HepG2 (cell line): ENCODE data around the gene LYST. TPM values are rescaled to one million over a fixed set of nuclear protein-coding genes. Genes with fewer than 3 reads are reported as not detected.

Experiments used
- ATAC-seq: fragments of 200-7000 bp; cut with Tn5 transposase; 3 replicates; pipeline ENCODE4 v1.9.1; 2020; ENCODE audit warnings: mild to moderate bottlenecking, moderate library complexity
- BruUV-seq: library from RNA; stranded (reverse); fragments of 400-500 nt; replicated peaks from 2 replicates; lab custom pipeline; 2021; lab: Mats Ljungman, UMichigan
- CTCF ChIA-PET: fragments of 300-600 bp; formaldehyde crosslinking; extraction: SDS; loops from one replicate; lab custom pipeline; 2021; ENCODE audit warnings: low total read pairs, inconsistent platforms, low intra/inter-chr PET ratio; lab: Yijun Ruan, JAX
- POLR2A ChIA-PET: fragments of 350-600 bp; sonication (Branson Sonifier 250); formaldehyde crosslinking; loops from one replicate; lab custom pipeline; 2020; ENCODE audit warnings: antibody characterized with exemption, inconsistent platforms; lab: Yijun Ruan, JAX
- DNase-seq: peaks from one replicate; pipeline ENCODE4 v3.0.0-alpha.2; 2015; ENCODE audit warnings: low spot score
- FAIRE-seq: peaks from 3 replicates; lab custom pipeline; 2011; peaks lifted over from hg19 to GRCh38; lab: Jason Lieb, UNC
- H2AFZ ChIP-seq: one replicate; pipeline ENCODE4 v1.6.1; 2011; ENCODE audit warnings: low read length, inconsistent platforms
- H3K27ac ChIP-seq: fragments of 300-600 bp; 3 replicates; pipeline ENCODE4 v1.8.0; 2011; ENCODE audit warnings: mixed run types, mild to moderate bottlenecking, mixed read lengths, low read length, inconsistent platforms; ENCODE audit not compliant: insufficient read depth; ENCODE audit errors: extremely low read length
- H3K27me3 ChIP-seq, 2 experiments: fragments of 200-600 bp in 1 of 2; 2 replicates in 1 of 2; 3 replicates in 1 of 2; pipeline versions ENCODE4 v1.6.0 to v1.8.0; 2011; ENCODE audit warnings: low read length in 2 of 2, mild to moderate bottlenecking in 2 of 2, moderate library complexity in 2 of 2, inconsistent platforms in 1 of 2; ENCODE audit not compliant: insufficient read depth in 2 of 2, control insufficient read depth in 1 of 2
- H3K36me3 ChIP-seq, 2 experiments: fragments of 200-600 bp in 1 of 2; replicated peaks in 1 of 2; 2 replicates in 1 of 2; 3 replicates in 1 of 2; pipeline versions ENCODE4 v1.5.1 to v1.8.0; 2011; ENCODE audit warnings: low read length in 2 of 2, inconsistent platforms in 1 of 2; ENCODE audit not compliant: insufficient read depth in 2 of 2, control insufficient read depth in 1 of 2
- H3K4me1 ChIP-seq: 2 replicates; pipeline ENCODE4 v1.5.1; 2012; ENCODE audit warnings: low read length, inconsistent platforms; ENCODE audit not compliant: insufficient read depth
- H3K4me2 ChIP-seq: 2 replicates; pipeline ENCODE4 v1.6.0; 2011; ENCODE audit warnings: low read depth, low read length, inconsistent platforms
- H3K4me3 ChIP-seq, 3 experiments: fragments of 200-600 bp in 1 of 3; sonication (generic), shearing (Covaris generic) in 1 of 3; replicated peaks in 1 of 3; 2 replicates each; pipeline ENCODE4 v1.5.1; 2011 to 2016; ENCODE audit warnings: low read length in 3 of 3, inconsistent platforms in 2 of 3, low read depth in 2 of 3, mild to moderate bottlenecking in 2 of 3, control low read depth in 1 of 3, mixed read lengths in 1 of 3; ENCODE audit not compliant: insufficient read depth in 1 of 3
- H3K79me2 ChIP-seq: one replicate; pipeline ENCODE4 v1.6.1; 2011; ENCODE audit warnings: low read length, inconsistent platforms; ENCODE audit not compliant: insufficient read depth
- H3K9ac ChIP-seq: 2 replicates; pipeline ENCODE4 v1.6.0; 2011; ENCODE audit warnings: mild to moderate bottlenecking, low read depth, low read length, inconsistent platforms; ENCODE audit not compliant: insufficient read depth
- H3K9me3 ChIP-seq: 2 replicates; pipeline ENCODE4 v1.5.1; 2012; ENCODE audit warnings: mild to moderate bottlenecking, low read length
- H4K20me1 ChIP-seq: 2 replicates; pipeline ENCODE4 v1.6.0; 2011; ENCODE audit warnings: inconsistent platforms, mild to moderate bottlenecking, low read length, moderate library complexity; ENCODE audit not compliant: insufficient read depth
- AGO2 ChIP-seq: fragments of 200-400 bp; formaldehyde crosslinking; optimal IDR thresholded peaks from 2 replicates; pipeline ENCODE3; 2017; ENCODE audit warnings: mild to moderate bottlenecking, low read depth, low read length, moderate library complexity
- ATF7-NPFF ChIP-seq: sonication (generic); formaldehyde crosslinking; IDR thresholded peaks from 2 replicates; pipeline ENCODE4 v1.8.1; 2023; ENCODE audit warnings: mild to moderate bottlenecking, low read depth, missing genetic modification reagents, moderate library complexity
- FOXK2 ChIP-seq: fragments of 450-650 bp; IDR thresholded peaks from 2 replicates; pipeline ENCODE4 v1.6.1; 2016
- PAWR ChIP-seq: sonication (generic); formaldehyde crosslinking; IDR thresholded peaks from 2 replicates; pipeline ENCODE4 v1.4.0; 2020; ENCODE audit warnings: missing genetic modification reagents, mild to moderate bottlenecking, borderline replicate concordance
- TBL1XR1 ChIP-seq: fragments of 150-350 bp; IDR thresholded peaks from 2 replicates; pipeline ENCODE4 v1.6.1; 2014; ENCODE audit warnings: borderline replicate concordance, low read length; ENCODE audit not compliant: partially characterized antibody
- ZBTB7B ChIP-seq: sonication (generic); formaldehyde crosslinking; IDR thresholded peaks from 2 replicates; pipeline ENCODE4 v1.4.0; 2020; ENCODE audit warnings: missing genetic modification reagents
- ZNF234 ChIP-seq: sonication (generic); formaldehyde crosslinking; conservative IDR thresholded peaks from 2 replicates; pipeline ENCODE4 v1.5.1; 2020; ENCODE audit warnings: mild to moderate bottlenecking, missing genetic modification reagents
- ZNF274 ChIP-seq: sonication (generic); formaldehyde crosslinking; IDR thresholded peaks from 2 replicates; pipeline ENCODE4 v1.5.1; 2020; ENCODE audit warnings: mild to moderate bottlenecking, missing genetic modification reagents
- ZZZ3 ChIP-seq: sonication (generic); formaldehyde crosslinking; IDR thresholded peaks from 2 replicates; pipeline ENCODE4 v1.4.0; 2020; ENCODE audit warnings: missing genetic modification reagents, mild to moderate bottlenecking, borderline replicate concordance
- WGBS: methylation state at CpG from one replicate; pipeline ENCODE4 v1.1.6; 2017; ENCODE audit warnings: low lambda C conversion rate; 5-methylcytosine and 5-hydroxymethylcytosine counted together
- in situ Hi-C: cut with HindIII; loops from 2 replicates; pipeline ENCODE4 v1.10.0; 2017; ENCODE audit warnings: low pct_unique_long_range_greater_than_20kb; ENCODE audit not compliant: extremely low pct_ligation_motif_present
- intact Hi-C: fragments of 100-400 bp; cut with micrococcal nuclease; formaldehyde crosslinking; loops from one replicate; pipeline ENCODE4 v1.10.0; 2022; ENCODE audit not compliant: unreplicated experiment
- polyA plus RNA-seq, 8 experiments: library from polyadenylated mRNA; depleted of rRNA in 3 of 8; stranded (reverse) in 7 of 8; unstranded in 1 of 8; fragments of >200 nt; fragmentation: Illumina TruSeq in 4 of 8; extraction: Trizol in 4 of 8; gene quantifications; 2 replicates each; pipeline versions ENCODE4 v1.2.1 to v1.2.3, GENCODE V29; 2011 to 2016; ENCODE audit warnings: low read depth in 4 of 8, missing spikeins in 1 of 8, mixed read lengths in 1 of 8; ENCODE audit not compliant: insufficient read depth in 1 of 8
- total RNA-seq, 5 experiments: library from RNA; depleted of rRNA; stranded (reverse); fragments of >200 nt; fragmentation: Illumina TruSeq; extraction: Trizol; gene quantifications; 2 replicates each; pipeline ENCODE4 v1.2.3, GENCODE V29; 2016; ENCODE audit warnings: low read depth in 1 of 5
- TF ChIP-seq, protein P1 (sequence below): sonication (generic); formaldehyde crosslinking; IDR thresholded peaks from 2 replicates; pipeline ENCODE4 v1.8.0; 2022; ENCODE audit warnings: mild to moderate bottlenecking, missing genetic modification reagents; ENCODE audit not compliant: insufficient replicate concordance
- TF ChIP-seq, protein P2 (sequence below): sonication (generic); formaldehyde crosslinking; IDR thresholded peaks from 2 replicates; pipeline ENCODE4 v1.5.0; 2020; ENCODE audit warnings: mild to moderate bottlenecking, missing genetic modification reagents

Gene LYST
- total and polyA plus RNA-seq, 2 of the 13 experiments (the other 11 are each of a cell fraction or from before 2014, with no cell fraction given) = 0.91 to 2.5 TPM

DNA sequence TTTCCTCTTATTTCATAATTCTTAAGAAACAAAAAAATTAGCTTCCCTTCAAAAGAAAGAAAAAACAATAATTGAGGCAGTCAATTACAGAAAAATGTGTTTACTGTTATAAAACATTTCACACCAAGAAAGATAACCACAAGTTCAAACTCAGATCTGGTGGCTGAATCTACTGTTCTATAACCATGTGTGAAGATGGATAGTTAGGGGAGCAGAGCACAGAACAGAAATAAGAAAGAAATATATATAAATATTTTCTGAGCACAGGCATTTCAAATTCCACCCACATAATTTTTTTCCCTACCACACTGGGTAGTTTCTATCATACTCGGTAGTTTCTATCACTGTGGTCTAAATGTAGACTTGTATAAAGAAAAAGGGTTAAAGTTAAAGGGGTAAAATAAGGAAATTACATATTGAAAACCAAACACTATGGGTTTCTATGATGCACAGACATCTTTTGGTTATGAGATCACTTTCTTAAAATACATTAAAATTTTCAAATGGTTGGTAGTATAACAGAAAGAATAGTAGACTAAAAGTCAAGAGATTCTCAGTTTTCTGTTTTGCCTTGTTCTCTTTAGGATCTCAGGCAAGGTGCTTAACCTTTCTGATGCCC, 10.8 kb downstream of the LYST start (continued):
- TF ChIP-seq, protein P1, sequence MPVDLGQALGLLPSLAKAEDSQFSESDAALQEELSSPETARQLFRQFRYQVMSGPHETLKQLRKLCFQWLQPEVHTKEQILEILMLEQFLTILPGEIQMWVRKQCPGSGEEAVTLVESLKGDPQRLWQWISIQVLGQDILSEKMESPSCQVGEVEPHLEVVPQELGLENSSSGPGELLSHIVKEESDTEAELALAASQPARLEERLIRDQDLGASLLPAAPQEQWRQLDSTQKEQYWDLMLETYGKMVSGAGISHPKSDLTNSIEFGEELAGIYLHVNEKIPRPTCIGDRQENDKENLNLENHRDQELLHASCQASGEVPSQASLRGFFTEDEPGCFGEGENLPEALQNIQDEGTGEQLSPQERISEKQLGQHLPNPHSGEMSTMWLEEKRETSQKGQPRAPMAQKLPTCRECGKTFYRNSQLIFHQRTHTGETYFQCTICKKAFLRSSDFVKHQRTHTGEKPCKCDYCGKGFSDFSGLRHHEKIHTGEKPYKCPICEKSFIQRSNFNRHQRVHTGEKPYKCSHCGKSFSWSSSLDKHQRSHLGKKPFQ (CRISPR knock-in tag) = no peak
- no peak for TF ChIP-seq ZZZ3 (CRISPR knock-in tag)
- TF ChIP-seq, protein P2, sequence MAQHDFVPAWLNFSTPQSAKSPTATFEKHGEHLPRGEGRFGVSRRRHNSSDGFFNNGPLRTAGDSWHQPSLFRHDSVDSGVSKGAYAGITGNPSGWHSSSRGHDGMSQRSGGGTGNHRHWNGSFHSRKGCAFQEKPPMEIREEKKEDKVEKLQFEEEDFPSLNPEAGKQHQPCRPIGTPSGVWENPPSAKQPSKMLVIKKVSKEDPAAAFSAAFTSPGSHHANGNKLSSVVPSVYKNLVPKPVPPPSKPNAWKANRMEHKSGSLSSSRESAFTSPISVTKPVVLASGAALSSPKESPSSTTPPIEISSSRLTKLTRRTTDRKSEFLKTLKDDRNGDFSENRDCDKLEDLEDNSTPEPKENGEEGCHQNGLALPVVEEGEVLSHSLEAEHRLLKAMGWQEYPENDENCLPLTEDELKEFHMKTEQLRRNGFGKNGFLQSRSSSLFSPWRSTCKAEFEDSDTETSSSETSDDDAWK (CRISPR knock-in tag) = no peak

DNA sequence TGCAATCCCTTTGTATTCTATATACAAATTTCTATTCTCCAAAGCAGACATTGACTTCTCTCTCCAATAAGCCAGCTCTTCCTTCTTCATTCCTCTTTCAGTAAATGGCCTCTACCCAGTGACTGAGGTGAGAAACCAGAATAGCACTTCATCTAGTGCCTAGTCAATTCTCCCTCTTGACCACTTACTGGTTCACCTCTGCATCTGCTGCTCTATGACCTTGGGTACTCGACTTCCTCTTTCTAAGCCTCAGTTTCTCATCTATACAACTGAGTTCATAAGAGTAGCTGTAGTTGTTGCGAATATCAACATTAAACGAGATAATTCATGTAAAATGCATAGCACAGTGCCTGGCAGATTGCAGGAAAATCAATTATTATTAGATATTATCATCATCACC, 12.4 kb downstream of the LYST start:
- H4K20me1 ChIP-seq = no peaks in the 10 kb centered on the region
- FAIRE-seq = no peak
- ChIA-PET CTCF (no interaction called here), POLR2A (no interaction called here)
- no TSS peak for BruUV-seq
- no peaks in the 10 kb centered on the region for H3K4me1 ChIP-seq
- TF ChIP-seq PAWR = no peak
- TF ChIP-seq ZNF234 (CRISPR knock-in tag) = no peak
- no peak for TF ChIP-seq AGO2
- TF ChIP-seq ATF7-NPFF (CRISPR knock-in tag) = no peak
- TF ChIP-seq ZNF274 (CRISPR knock-in tag) = no peak
- TF ChIP-seq FOXK2 = no peak
- no peak for TF ChIP-seq ZBTB7B (CRISPR knock-in tag)
- no peak for TF ChIP-seq TBL1XR1
- no peak overlapping the region for H3K9ac ChIP-seq
- no peak overlapping the region for H3K4me3 ChIP-seq
- in situ Hi-C loops = no loop called here
- no peaks in the 10 kb centered on the region for H3K79me2 ChIP-seq
- no peak overlapping the region for H2AFZ ChIP-seq
- H3K36me3 ChIP-seq = no peaks in the 10 kb centered on the region
- no peak overlapping the region for H3K27ac ChIP-seq
- no peak overlapping the region for H3K4me2 ChIP-seq
- DNase-seq = no peak
- 39% methylated on average over 3 of the region's 3 CpGs for WGBS
- intact Hi-C loops = no loop called here
- no peaks in the 10 kb centered on the region for H3K9me3 ChIP-seq
- ATAC-seq = no peak
- no peaks in the 10 kb centered on the region for H3K27me3 ChIP-seq
